ENCODE results near the gene PAQR6.
A peak's percentile ranks its signal among the peaks of the same experiment; 100 is the strongest.

Gene PAQR6

GRCh38 chr1:156291226-156292061 lies 43.6 kb upstream of the PAQR6 start:
- peak overlapping the region; percentile 52 for H3K27ac ChIP-seq
- H3K4me2 ChIP-seq (ENCODE audit: low read length): peak overlapping the region; percentile 39
- no peak overlapping the region for H3K4me3 ChIP-seq (ENCODE audit: low read depth, low read length)
- no peaks in the 10 kb centered on the region for H3K79me2 ChIP-seq
- peaks cover 3% of the 10 kb centered on the region for H3K4me1 ChIP-seq
- TF ChIP-seq CTCF (IDR thresholded peaks at IDR 0.05): no peak
- H2AFZ ChIP-seq: peak overlapping the region; percentile 80
- no peaks in the 10 kb centered on the region for H3K9me3 ChIP-seq (ENCODE audit: control insufficient read depth, low read length)
- no peaks in the 10 kb centered on the region for H3K27me3 ChIP-seq (ENCODE audit: control insufficient read depth, insufficient read depth, low read length)
- no peak overlapping the region for H3K9ac ChIP-seq
- no peaks in the 10 kb centered on the region for H3K36me3 ChIP-seq (ENCODE audit: control insufficient read depth, insufficient read depth, low read length)

- no peak overlapping the region for H3K4me2 ChIP-seq (ENCODE audit: low read length)
- no peaks in the 10 kb centered on the region for H3K27me3 ChIP-seq (ENCODE audit: control insufficient read depth, insufficient read depth, low read length)
- peaks cover 3% of the 10 kb centered on the region for H3K4me1 ChIP-seq
- no peak overlapping the region for H3K27ac ChIP-seq
- no peaks in the 10 kb centered on the region for H3K79me2 ChIP-seq
- no peak overlapping the region for H3K9ac ChIP-seq
- no peak overlapping the region for H2AFZ ChIP-seq
- TF ChIP-seq CTCF (IDR thresholded peaks at IDR 0.05): no peak
- no peaks in the 10 kb centered on the region for H3K36me3 ChIP-seq (ENCODE audit: control insufficient read depth, insufficient read depth, low read length)
- no peaks in the 10 kb centered on the region for H3K9me3 ChIP-seq (ENCODE audit: control insufficient read depth, low read length)
- H3K4me3 ChIP-seq (ENCODE audit: low read depth, low read length): no peak overlapping the region
These were observed 42.0 kb upstream of the PAQR6 start for GRCh38 chr1:156289857-156290256.

GRCh38 chr1:156286061-156286460 lies 38.2 kb upstream of the PAQR6 start:
- no peaks in the 10 kb centered on the region for H3K27me3 ChIP-seq (ENCODE audit: control insufficient read depth, insufficient read depth, low read length)
- no peak overlapping the region for H3K27ac ChIP-seq
- no peaks in the 10 kb centered on the region for H3K9me3 ChIP-seq (ENCODE audit: control insufficient read depth, low read length)
- peaks cover 10% of the 10 kb centered on the region for H3K4me1 ChIP-seq
- H3K36me3 ChIP-seq (ENCODE audit: control insufficient read depth, insufficient read depth, low read length): no peaks in the 10 kb centered on the region
- H2AFZ ChIP-seq: no peak overlapping the region
- no peaks in the 10 kb centered on the region for H3K79me2 ChIP-seq
- H3K4me3 ChIP-seq (ENCODE audit: low read depth, low read length): no peak overlapping the region
- no peak overlapping the region for H3K4me2 ChIP-seq (ENCODE audit: low read length)
- no peak overlapping the region for H3K9ac ChIP-seq
- TF ChIP-seq CTCF (IDR thresholded peaks at IDR 0.05): no peak

- Histone ChIP-seq H2AFZ (no peak overlapping the region), H3K27me3 (ENCODE audit: control insufficient read depth, insufficient read depth, low read length) (no peaks in the 10 kb centered on the region), H3K79me2 (no peaks in the 10 kb centered on the region), H3K27ac (no peak overlapping the region), H3K4me3 (ENCODE audit: low read depth, low read length) (no peak overlapping the region), H3K9me3 (ENCODE audit: control insufficient read depth, low read length) (no peaks in the 10 kb centered on the region), H3K4me1 (peaks cover 9% of the 10 kb centered on the region), H3K4me2 (ENCODE audit: low read length) (no peak overlapping the region), H3K36me3 (ENCODE audit: control insufficient read depth, insufficient read depth, low read length) (no peaks in the 10 kb centered on the region), H3K9ac (no peak overlapping the region)
- no peak for TF ChIP-seq CTCF (IDR thresholded peaks at IDR 0.05)
These were observed 37.6 kb upstream of the PAQR6 start for GRCh38 chr1:156285437-156285836.

GRCh38 chr1:156284757-156285156 lies 36.9 kb upstream of the PAQR6 start:
- Histone ChIP-seq H3K4me3 (ENCODE audit: low read depth, low read length) (peak overlapping the region; percentile 72), H3K9ac (no peak overlapping the region), H3K4me2 (ENCODE audit: low read length) (peak overlapping the region; percentile 94), H3K36me3 (ENCODE audit: control insufficient read depth, insufficient read depth, low read length) (no peaks in the 10 kb centered on the region), H3K27me3 (ENCODE audit: control insufficient read depth, insufficient read depth, low read length) (no peaks in the 10 kb centered on the region), H2AFZ (no peak overlapping the region), H3K27ac (no peak overlapping the region), H3K9me3 (ENCODE audit: control insufficient read depth, low read length) (no peaks in the 10 kb centered on the region), H3K79me2 (no peaks in the 10 kb centered on the region), H3K4me1 (peaks cover 9% of the 10 kb centered on the region)
- no peak for TF ChIP-seq CTCF (IDR thresholded peaks at IDR 0.05)
